OCI-LY7 (cell line): ENCODE measurements around the gene REC8.

Experiments used
- EZH2phosphoT487 ChIP-seq: fragments of 200-600 bp; sonication (generic); IDR thresholded peaks from 2 replicates; pipeline ENCODE4 v1.6.1; 2018; ENCODE audit warnings: low read depth, borderline replicate concordance, mild to moderate bottlenecking, mixed run types, antibody characterized with exemption, low read length, moderate library complexity, mixed read lengths
- TF ChIP-seq, protein P1 (sequence below): fragments of 200-600 bp; sonication (generic); conservative IDR thresholded peaks from 2 replicates; pipeline ENCODE4 v1.5.1; 2014; ENCODE audit warnings: mild to moderate bottlenecking, antibody characterized with exemption, low read length, moderate library complexity, mixed read lengths

- TF ChIP-seq, protein P1, sequence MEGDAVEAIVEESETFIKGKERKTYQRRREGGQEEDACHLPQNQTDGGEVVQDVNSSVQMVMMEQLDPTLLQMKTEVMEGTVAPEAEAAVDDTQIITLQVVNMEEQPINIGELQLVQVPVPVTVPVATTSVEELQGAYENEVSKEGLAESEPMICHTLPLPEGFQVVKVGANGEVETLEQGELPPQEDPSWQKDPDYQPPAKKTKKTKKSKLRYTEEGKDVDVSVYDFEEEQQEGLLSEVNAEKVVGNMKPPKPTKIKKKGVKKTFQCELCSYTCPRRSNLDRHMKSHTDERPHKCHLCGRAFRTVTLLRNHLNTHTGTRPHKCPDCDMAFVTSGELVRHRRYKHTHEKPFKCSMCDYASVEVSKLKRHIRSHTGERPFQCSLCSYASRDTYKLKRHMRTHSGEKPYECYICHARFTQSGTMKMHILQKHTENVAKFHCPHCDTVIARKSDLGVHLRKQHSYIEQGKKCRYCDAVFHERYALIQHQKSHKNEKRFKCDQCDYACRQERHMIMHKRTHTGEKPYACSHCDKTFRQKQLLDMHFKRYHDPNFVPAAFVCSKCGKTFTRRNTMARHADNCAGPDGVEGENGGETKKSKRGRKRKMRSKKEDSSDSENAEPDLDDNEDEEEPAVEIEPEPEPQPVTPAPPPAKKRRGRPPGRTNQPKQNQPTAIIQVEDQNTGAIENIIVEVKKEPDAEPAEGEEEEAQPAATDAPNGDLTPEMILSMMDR: no peak
- no peak for TF ChIP-seq EZH2phosphoT487
Measured at GRCh38 chr14:24150993-24151392, 20.9 kb upstream of the REC8 start.
